ENCODE data around the gene AIG1. TPM values are rescaled to one million over a fixed set of nuclear protein-coding genes. Genes with fewer than 3 reads are reported as not detected.

The AIG1 gene
- total and polyA plus RNA-seq, 2 of the 13 experiments (the other 11 are each of a cell fraction or from before 2014, with no cell fraction given), result 115 to 197 TPM

DNA sequence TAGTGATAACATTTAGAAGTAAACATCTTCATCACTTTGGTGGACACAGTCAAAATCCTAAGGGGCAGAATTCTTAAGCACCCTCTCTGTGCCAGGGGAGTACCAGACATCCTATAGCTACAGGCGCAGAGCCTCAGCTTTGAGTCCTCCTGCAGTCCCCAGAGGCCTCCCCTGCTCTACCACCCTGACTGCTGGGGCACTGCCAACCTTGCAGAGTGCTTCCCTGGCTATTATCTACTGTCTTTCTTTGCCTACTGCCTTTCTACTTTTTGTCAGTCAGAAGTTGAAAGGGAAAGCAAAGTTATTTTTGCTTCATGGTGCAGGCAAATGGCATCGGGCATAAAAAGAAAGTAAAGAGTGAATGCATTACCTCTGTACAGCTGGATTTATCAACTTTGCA lies 80.1 kb downstream of the AIG1 start:
- no peak for DNase-seq (ENCODE audit: low spot score)
- POLR2A ChIA-PET, result no interaction called here
- ATAC-seq, result no peak

DNA sequence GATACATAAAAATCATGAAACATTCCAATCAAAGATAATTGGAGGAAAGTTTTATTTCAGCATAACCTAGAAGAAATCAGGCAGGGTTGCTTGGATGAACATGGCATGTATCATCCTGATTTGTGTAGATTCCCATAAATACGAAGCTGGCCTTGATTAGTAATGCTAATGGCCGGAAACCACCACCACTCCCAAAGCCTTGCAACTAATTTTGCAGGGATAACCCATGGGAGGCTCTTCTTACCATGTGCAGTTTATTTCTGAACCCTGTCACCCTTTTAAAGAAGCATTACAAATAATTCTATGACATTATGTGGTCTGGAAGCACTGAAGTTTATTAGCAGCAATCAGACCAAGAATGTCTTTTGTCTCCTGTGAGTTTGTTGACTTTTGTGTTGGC lies 80.8 kb downstream of the AIG1 start:
- Histone ChIP-seq H4K20me1 (ENCODE audit: insufficient read depth, low read length) (no peaks in the 10 kb centered on the region), H3K4me1 (ENCODE audit: insufficient read depth, low read length) (no peaks in the 10 kb centered on the region), H3K79me2 (ENCODE audit: insufficient read depth, low read length) (no peaks in the 10 kb centered on the region), H3K4me2 (ENCODE audit: low read depth, low read length) (no peak overlapping the region), H3K36me3 (replicated peaks in 1 of 2; ENCODE audit: control insufficient read depth in 1 of 2, insufficient read depth in 2 of 2, low read length in 2 of 2) (peaks cover 2 to 33% of the 10 kb centered on the region in 2 experiments; a peak in 4 of 5 replicates), H3K9ac (ENCODE audit: insufficient read depth, low read depth, low read length) (no peak overlapping the region), H3K27ac (ENCODE audit: extremely low read length, insufficient read depth, low read length) (no peak overlapping the region), H2AFZ (ENCODE audit: low read length) (no peak overlapping the region), H3K27me3 (ENCODE audit: control insufficient read depth in 1 of 2, insufficient read depth in 2 of 2, low read length in 2 of 2) (no peaks in the 10 kb centered on the region), H3K9me3 (ENCODE audit: low read length) (no peaks in the 10 kb centered on the region), H3K4me3 (replicated peaks in 1 of 3; ENCODE audit: insufficient read depth in 1 of 3, low read depth in 2 of 3, low read length in 3 of 3) (no peak overlapping the region)
- ChIA-PET POLR2A (no interaction called here), CTCF (ENCODE audit: low intra/inter-chr PET ratio, low total read pairs) (no interaction called here)
- DNase-seq (ENCODE audit: low spot score) (no peak), ATAC-seq (no peak), FAIRE-seq (no peak)
- no peak for TF ChIP-seq PCBP1 (IDR thresholded peaks at IDR 0.05; ENCODE audit: borderline replicate concordance, low read depth, low read length)
- TF ChIP-seq ZNF816 (CRISPR knock-in tag; IDR thresholded peaks at IDR 0.05; ENCODE audit: borderline replicate concordance), result no peak
- TF ChIP-seq ZNF354B (CRISPR knock-in tag; IDR thresholded peaks at IDR 0.05), result no peak
- intact Hi-C loops (cut with micrococcal nuclease; ENCODE audit: unreplicated experiment), result no loop called here
- WGBS (ENCODE audit: low lambda C conversion rate), result 95% methylated on average over 2 of the region's 2 CpGs
- BruUV-seq (replicated peaks), result no TSS peak
- in situ Hi-C loops (cut with HindIII; ENCODE audit: extremely low pct_ligation_motif_present, low pct_unique_long_range_greater_than_20kb), result no loop called here

More for the DNA sequence above, 80.1 kb downstream of the AIG1 start:
- H3K4me3 ChIP-seq (replicated peaks in 1 of 3; ENCODE audit: insufficient read depth in 1 of 3, low read depth in 2 of 3, low read length in 3 of 3), result no peak overlapping the region
- no peaks in the 10 kb centered on the region for H4K20me1 ChIP-seq (ENCODE audit: insufficient read depth, low read length)
- 97% methylated on average over 2 of the region's 2 CpGs for WGBS (ENCODE audit: low lambda C conversion rate)
- CTCF ChIA-PET (ENCODE audit: low intra/inter-chr PET ratio, low total read pairs), result no interaction called here
- TF ChIP-seq ZNF251 (CRISPR knock-in tag; IDR thresholded peaks at IDR 0.05) (no peak), PHF8 (CRISPR knock-in tag; IDR thresholded peaks at IDR 0.05) (no peak)
- TF ChIP-seq, protein P1, sequence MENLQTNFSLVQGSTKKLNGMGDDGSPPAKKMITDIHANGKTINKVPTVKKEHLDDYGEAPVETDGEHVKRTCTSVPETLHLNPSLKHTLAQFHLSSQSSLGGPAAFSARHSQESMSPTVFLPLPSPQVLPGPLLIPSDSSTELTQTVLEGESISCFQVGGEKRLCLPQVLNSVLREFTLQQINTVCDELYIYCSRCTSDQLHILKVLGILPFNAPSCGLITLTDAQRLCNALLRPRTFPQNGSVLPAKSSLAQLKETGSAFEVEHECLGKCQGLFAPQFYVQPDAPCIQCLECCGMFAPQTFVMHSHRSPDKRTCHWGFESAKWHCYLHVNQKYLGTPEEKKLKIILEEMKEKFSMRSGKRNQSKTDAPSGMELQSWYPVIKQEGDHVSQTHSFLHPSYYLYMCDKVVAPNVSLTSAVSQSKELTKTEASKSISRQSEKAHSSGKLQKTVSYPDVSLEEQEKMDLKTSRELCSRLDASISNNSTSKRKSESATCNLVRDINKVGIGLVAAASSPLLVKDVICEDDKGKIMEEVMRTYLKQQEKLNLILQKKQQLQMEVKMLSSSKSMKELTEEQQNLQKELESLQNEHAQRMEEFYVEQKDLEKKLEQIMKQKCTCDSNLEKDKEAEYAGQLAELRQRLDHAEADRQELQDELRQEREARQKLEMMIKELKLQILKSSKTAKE (CRISPR knock-in tag; IDR thresholded peaks at IDR 0.05; ENCODE audit: borderline replicate concordance), result no peak
- H3K4me1 ChIP-seq (ENCODE audit: insufficient read depth, low read length), result no peaks in the 10 kb centered on the region
- no peak overlapping the region for H3K9ac ChIP-seq (ENCODE audit: insufficient read depth, low read depth, low read length)
- H3K4me2 ChIP-seq (ENCODE audit: low read depth, low read length), result no peak overlapping the region
- H3K9me3 ChIP-seq (ENCODE audit: low read length), result no peaks in the 10 kb centered on the region
- intact Hi-C loops (cut with micrococcal nuclease; ENCODE audit: unreplicated experiment), result no loop called here
- no TSS peak for BruUV-seq (replicated peaks)
- no peaks in the 10 kb centered on the region for H3K79me2 ChIP-seq (ENCODE audit: insufficient read depth, low read length)
- H3K27ac ChIP-seq (ENCODE audit: extremely low read length, insufficient read depth, low read length), result no peak overlapping the region
- H2AFZ ChIP-seq (ENCODE audit: low read length), result no peak overlapping the region
- no peaks in the 10 kb centered on the region for H3K27me3 ChIP-seq (ENCODE audit: control insufficient read depth in 1 of 2, insufficient read depth in 2 of 2, low read length in 2 of 2)
- H3K36me3 ChIP-seq (replicated peaks in 1 of 2; ENCODE audit: control insufficient read depth in 1 of 2, insufficient read depth in 2 of 2, low read length in 2 of 2), result peaks cover 2 to 33% of the 10 kb centered on the region in 2 experiments; a peak in 4 of 5 replicates
- FAIRE-seq, result no peak
- in situ Hi-C loops (cut with HindIII; ENCODE audit: extremely low pct_ligation_motif_present, low pct_unique_long_range_greater_than_20kb), result no loop called here

All from HepG2 (cell line).